SW480 (cell line): ENCODE results near the gene TBC1D9.

ENCODE experiments used
- DNase-seq: peaks from one replicate; pipeline ENCODE4 v3.0.0-alpha.2; 2016; ENCODE audit warnings: low spot score

TBC1D9 gene

DNA sequence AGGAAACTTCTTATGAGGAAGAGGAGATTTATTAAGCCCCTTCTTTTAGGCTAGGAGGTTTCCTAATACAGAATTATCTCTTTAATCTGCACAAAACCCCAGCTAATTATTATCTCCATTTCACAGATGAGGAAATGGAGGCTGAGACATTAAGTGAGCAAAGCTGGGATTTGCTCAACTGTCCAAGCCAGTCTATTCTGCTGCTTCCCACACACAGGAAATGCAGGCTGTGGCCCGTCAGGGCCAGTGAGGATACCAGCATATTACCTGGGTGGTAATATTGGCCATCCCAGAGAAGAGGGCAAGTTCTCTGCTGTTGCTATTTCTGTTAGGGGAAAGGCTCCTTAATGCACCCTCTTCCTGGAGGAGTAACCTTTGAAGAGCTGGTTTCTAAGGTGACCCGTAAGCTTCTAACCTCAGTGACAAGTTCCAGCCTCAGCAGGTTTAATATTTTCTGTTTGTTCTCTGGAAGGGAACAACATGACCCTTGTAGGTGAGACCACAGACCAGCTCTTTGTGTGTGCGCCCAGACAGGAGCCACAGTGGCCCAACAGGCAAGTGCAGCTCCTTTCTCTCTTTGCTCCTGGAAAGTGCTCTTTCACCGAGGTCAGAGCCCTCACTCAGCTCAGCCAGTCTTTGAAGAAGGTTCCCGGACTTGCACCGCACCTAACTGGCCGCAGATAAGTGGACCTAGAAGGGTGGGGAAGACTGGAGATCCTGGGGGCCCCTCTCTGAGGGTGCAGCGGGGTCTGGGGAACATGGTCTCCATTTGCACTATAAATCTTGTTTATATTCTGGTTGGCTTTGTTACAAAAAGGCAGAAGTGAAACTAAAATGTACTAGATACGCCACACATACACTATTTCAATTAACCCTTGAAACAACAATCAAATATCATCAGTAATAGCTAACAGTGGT lies 35.5 kb downstream of the TBC1D9 start:
- no peak for DNase-seq

DNA sequence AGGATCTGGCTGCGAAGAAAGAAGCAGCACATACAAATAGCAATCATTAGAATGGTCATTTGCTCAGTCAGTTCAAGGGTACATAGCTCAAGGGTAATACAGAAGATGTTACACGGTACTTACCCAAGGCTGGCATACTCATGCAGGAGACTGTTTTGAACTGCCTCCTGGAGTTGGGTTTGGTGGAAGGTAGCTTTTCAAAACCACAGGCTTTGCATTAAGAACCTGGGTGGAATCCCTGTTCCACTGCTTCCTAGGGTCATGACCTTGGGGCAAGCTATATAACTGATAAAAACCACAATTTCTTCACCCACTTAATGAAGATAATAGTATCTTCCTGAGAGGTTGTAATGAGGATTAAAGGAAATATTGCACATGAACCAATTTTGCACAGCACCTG lies 36.5 kb downstream of the TBC1D9 start:
- no peak for DNase-seq

DNA sequence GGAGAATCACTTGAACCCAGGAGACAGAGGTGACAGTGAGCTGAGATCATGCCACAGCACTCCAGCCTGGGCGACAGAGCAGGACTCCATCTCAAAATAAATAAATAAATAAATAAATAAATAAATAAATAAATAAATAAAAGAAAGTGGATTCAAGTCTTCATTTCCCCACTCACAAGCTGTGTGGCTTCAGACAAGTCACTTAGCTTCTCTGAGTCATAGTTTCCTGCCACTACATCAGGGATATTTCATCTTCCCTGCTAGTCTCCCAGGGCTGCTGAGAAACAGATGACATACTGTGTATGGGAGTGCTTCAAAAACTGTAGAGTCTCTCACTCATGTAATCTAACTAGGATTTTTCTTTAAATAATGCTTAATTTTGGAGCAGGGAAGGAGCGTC lies 37.2 kb downstream of the TBC1D9 start:
- no peak for DNase-seq

DNA sequence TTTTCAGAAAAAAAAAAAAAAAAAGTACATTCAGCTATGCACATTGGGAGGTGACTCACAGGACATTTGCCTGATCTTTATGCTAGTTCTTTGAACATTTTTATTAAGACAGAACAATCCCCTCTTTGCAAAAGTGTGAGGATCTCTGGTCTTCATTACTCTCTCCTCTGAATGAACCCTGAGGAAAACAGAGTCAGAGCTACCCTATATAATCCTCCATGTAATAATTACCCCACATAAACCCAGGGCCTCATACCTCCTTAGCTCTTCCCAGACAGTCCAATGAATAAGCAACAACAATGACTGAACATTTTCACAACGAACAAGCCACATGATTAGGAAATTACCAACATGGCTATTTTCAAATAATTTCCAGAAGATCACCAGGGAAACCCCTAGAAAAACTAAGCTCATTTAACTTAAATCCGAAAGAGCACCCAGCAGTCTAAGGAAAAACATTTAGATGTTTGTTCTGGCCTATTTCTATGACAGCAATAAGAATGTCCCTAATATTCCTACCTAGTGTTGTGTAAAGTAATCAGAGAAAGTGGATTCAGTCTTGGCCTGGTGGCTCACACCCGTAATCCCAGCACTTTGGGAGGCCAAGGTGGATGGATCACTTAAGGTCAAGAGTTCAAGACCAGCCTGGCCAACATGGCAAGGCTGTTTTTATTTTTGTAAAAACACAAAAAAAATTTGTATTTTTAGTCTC lies 37.8 kb downstream of the TBC1D9 start:
- DNase-seq, result no peak

DNA sequence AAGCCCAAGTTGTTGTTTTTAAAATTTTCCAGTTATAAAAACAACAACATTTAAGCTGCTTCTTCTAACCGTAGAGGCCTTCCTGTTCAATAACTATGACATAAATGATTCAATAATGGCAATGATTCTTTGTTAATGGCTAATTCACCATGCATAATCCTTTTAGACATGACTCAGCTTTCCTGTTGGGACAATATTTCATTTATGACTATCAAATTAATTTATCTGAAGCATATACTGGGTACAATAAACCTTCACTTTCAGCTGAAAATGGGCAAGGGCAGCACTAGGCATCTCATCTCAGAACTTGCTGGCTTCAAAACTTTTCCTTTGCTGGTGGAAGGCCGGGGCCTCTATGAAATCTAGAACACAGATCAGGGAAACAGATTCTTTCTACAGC lies 38.9 kb downstream of the TBC1D9 start:
- no peak for DNase-seq

DNA sequence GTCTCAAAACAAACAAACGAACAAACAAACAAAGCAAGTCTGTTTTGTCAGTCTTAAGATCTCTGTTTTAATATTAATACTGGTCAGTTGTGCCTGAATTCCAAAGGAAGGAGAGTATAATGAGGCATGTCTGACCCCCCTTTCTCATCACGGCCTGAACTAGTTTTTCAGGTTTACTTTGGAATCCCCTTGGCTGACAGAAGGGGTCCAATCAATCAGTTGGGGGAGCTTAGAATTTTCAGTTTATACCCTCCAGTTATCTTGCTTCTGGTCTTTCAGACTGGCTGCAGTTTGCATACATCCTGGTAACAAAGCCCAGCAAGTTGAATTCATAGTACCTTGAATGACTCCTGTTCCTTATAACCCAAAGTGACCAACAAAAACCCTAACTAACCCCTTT lies 41.1 kb downstream of the TBC1D9 start:
- no peak for DNase-seq

DNA sequence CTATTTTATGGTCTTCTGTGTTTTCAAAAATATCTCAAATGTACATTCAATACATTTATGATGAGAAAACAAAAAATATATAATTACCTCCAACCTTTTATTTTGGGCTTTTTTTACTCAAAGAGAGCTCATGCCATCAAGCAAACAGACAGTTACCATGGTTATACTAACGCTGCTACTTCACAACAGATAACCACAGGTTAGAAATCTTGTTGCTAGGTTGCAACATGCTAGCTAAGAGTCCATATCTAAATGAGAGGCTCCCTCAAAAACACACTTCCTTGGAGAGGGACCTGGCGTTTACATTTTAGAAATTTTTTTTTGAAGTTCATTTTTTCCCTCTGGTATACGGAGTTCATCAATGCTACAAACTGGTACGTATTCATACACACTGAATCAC lies 44.3 kb downstream of the TBC1D9 start:
- DNase-seq, result no peak

DNA sequence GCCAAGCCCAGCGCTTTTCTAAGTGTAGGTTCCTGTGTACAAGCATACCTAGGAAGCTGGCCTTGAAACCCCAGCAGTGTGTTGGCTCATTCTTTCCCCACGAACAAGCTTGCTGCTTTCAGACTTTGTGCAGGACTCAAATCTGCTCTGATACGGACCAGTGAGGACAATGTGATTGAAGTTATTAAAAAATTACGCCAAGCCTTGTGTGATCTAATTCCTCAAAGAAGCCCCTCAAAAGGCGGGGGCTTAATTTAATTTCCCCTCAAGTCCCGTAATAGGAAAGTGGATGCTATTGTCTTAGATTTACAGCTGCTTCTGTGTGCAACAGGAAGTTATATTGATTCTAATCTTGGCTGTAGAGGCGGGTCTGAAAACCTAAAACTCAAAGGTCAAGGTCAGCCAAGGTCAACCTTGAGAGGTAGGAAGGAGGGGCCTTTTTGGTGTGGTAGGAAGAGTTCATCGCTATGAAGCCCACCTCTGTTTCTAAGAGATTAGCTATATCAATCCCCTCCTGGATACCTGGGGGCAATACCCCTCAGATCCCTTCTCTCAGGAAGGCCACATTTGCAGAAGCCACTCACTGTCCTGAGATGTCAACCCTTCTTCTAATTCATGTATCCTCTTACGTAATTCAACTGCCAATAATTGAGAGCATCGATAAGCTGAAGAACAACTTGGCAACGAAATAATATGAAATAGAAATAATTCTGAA lies 45.1 kb downstream of the TBC1D9 start:
- no peak for DNase-seq

DNA sequence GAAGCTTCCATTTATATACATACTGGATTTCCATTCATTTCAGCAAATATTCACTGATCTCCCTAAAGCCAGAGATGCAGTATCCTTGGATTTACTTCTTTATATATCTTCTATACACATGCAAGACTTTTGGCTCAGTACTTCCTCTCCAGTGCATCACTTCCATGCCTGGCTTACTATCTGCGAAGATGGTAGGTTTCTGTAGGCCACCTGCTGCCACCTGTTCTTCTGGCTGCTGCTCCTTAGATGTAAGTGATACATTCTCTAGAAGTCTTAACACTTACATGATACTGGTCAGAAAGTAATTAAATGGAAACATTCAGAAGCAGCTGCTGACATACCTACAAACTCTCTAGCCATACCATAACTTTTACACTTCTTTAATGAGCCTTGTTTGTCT lies 48.9 kb downstream of the TBC1D9 start:
- DNase-seq, result no peak

DNA sequence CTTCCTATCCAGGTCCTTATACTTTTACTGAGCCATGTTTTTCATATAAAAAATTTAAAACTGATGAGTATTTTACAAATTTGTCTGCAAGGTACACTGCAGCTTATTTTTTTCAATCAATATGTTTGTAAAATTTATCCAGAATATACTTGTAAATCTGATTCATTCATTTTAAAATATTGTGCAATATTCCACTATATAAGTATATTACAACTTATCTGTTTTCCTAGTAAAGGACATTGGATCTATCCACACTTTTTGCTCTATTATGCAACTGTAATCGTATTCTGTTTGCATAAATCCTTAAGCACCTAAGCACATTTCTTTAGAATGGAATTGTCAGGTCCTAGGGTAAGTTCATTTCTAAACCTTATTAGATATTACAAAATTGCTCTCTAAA lies 49.5 kb downstream of the TBC1D9 start:
- DNase-seq, result no peak

DNA sequence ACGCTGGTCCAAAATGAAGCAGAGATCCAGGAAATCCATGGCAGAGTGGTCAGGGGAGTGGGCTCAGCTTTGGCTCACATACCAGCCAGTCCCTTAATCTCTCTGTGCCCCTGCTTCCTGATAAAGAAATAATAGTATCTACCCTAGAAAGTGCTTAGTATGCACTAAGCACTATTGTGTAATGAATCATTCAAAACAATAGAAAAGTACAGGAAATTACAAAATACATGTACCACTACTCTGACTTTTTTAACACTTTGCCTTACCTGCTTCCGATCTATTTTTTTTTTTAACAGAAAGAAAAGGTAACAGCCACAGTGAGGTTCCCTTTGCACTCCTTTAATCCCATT lies 49.9 kb downstream of the TBC1D9 start:
- no peak for DNase-seq

DNA sequence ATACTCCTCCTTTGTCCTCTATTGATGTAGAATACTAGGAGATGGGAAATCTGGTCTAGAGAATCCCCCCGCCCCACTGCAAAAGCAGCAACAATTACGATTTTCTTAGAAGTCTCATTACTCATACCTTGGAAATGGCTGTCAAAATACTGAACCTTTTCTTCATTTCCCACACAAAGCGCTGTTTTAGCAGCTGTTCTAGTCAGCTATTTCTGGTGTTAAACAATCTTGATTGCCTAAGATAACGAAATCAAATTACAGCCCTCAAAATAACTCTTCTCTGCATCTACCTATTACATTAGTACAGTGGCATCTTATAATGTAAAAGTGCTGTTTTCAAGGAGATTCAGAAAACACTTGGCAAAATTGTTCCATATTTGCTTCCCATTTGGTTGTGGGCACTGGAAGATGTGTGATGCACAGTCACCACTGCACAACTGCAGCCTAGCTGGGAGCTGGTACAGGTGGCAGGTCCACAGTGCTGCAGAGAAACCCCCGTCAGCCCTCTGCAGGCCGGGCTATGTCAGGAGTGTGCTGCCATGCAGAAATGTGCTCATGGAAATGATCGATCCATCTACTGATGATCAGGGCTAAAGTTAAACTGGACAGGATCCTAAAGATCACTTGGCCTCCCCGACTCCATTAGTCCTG lies 50.4 kb downstream of the TBC1D9 start:
- DNase-seq, result no peak

DNA sequence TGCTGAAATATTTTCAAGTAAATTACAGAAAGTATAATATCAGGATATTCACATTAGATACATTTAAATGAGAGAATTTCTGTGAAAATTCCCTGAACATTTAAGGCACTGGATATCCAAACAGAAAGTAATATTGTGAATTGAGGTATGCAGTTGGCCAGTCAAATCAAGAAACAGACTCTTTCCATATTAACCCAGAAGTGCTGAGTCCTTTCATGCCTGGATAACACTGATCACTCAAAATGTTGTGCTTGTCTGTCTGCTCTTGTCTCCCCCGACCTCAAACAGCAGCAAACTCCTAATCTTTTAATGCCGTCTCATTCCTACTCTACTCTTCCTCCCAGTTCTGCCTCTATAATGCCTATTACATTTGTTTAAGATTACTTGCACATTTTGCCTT lies 51.2 kb downstream of the TBC1D9 start:
- no peak for DNase-seq

DNA sequence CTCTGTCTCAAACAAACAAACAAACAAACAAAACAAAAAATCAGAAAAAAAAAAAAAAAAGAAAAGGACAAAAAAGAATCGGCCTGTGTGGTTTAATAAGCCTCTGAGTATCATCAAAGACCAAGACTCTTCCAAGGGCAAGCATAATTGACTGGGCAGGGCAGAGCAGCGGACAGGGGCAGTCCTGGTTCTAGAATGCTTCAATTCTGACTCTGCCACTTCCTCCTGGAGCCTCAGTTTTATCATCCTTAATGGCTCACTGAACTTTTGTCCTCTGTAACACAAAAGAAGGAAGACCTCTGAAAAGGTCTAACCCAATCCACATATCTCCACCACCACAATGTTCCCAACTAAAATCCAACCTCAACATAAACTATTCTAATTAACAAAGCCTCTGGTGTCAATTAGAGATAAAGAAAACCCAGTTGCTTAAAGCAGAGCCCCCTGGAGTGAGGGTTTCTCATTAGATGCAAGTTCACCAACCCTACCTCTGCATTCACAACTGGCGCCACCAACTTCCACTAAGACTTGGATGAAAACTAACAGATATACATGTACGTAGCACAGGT lies 51.7 kb downstream of the TBC1D9 start:
- DNase-seq, result no peak

DNA sequence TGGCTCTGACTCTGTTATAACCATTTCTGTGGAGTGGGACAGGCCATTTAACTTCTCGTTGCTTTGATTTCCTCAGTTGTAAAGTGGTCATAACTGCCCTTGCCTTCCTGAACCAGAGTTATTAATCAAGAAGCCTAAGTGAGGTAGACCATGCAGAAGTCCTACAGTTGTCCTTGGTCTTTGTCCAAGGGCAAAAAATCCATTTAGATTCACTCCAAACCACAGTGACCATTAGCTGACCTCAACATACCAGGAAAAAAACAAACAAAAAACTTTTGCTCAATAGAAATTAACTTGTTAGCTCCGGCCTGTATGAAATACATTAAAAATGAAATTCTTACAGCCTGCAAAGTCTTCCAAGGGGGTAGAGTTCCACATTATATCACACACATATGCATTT lies 52.7 kb downstream of the TBC1D9 start:
- no peak for DNase-seq

DNA sequence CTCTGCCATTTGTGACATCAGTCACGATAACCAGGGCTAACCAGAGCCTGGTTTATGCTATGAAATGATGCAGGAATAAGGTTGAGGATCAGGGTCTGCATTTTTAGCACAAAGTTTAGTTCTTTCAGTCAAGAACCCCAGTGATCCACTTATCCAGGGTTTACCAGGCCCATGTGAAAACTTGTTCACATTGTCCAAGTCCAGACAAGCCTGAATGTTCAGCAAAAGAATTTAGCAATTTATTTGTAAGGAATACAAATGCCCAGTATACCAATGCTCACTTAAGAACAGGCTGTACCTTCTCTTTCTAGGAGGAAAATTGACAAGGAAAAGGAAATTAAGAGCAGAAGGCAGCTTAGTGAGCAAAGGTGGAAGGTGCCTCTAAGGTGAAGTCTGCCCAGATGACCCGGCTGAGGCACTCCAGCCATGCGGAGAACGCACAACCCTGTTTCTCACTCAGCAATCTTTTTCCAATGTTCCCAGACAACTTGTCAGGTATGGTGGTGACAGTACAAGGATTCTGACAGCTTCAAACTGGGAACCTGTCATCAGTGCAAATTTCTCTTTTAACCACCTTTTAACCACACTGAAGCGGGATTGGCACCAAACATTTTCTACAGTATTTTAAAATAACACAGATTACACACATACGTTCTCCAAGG lies 54.0 kb downstream of the TBC1D9 start:
- no peak for DNase-seq

DNA sequence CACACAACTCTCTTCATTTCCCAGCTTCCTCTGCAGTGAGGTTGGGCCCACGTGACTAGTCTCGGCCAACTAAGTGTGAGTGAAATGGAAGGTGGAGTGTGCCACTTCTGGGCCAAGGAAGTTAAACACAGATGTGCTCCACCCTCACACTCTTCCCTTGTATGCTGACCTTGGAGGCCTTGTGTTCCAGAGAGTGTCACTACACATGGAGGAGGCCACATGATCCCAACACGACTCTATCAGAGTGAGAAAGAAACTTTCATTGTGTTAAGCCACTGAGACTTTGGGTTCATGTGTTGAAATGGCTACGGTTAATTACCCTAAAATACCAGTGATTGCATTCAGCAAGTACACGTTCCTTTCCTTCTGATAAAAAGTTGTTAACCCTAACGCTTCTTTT lies 55.1 kb downstream of the TBC1D9 start:
- DNase-seq, result no peak

DNA sequence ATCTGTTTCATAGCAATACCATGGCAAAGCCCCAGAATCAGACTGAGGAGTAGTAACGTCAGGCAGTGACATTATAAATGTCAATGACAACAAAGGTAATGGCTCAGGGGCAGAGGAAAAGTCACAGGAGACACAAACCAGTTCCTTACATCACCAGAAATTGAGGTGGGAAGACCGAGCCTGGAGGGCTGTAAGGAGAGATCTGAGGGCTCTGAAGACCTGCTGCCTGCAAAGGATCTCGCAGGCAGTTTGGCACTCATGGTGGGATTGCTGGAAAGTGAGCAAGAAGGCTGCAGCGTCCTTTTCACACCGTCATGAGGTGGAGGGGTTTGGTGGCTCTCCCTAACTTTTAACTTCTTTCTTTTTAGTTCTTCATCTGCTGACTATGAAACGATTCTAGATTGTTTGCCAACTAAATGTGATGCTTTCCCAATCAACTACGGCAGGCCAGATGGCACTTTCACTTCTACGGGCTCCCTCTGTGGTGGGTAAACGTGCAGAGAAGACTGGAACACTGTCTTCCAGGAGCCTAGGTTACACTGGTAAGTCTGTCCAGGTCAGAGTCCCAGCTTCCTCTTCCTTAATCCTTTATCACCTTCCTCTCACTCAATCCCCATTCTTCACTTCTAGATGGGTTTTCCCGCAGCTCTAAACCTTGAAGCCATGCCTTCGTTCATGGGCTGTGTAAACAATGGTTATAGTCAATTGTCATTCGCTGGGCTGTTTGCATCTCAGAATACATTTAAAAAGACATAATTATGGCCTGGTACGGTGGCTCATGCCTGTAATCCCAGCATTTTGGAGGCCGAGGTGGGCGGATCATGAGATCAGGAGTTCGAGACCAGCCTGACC lies 58.2 kb downstream of the TBC1D9 start:
- no peak for DNase-seq

DNA sequence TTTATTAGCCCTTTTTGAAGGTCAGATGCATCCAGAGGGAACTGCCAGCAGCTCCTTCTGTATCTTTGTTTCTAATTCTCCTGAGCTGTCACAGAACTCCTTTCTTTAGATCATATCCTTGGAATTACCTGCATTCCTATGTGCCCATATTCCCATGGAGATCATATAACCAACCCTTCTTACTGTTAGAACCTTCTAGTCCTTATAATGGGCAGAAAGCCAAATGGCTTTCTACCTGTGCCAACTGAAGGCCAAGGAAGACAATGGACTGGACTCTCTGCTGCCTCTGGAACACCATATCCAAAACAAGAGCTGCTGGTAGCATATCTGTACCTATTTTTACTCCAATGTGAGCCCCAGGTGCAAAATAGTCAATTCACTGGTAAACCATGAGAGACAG lies 60.7 kb downstream of the TBC1D9 start:
- no peak for DNase-seq

DNA sequence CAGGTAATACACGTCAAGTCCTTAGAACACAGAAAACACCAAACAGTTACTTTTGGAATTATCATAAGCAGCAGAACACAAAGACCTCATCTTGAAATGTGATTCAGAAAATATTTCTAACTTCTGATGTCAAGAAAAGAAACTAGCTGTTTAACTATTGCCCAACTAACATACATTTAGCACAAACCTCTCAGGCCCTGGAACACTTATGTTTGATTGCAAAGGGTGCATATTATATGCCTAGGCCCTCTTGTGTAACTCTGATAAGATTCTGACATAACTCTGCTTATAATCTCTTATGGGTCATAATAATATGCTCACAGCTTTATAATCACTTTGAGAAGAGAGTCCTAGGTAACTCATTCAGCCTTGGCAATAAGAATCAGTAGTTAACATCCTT lies 62.6 kb downstream of the TBC1D9 start:
- no peak for DNase-seq

DNA sequence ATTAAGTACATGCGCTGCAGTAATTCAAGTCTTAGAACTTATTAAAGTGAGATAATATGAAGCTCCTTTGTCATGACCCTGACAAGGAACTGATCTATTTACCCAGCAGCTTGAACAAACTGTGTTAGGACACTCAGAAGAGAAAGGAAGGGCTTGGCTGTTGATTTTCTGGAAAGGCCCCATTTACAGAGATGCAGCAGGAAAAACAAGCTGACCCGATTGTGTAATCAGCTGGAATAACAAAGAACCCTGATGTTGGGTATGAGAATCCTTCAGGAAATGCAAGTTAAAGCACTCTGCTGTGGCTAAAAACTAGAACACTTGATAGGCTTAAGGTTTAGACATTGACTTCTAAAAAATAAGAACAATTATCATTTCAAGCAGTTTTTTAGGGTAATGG lies 64.8 kb downstream of the TBC1D9 start:
- no peak for DNase-seq
